ENCODE measurements around the gene FBXO46.

DNA sequence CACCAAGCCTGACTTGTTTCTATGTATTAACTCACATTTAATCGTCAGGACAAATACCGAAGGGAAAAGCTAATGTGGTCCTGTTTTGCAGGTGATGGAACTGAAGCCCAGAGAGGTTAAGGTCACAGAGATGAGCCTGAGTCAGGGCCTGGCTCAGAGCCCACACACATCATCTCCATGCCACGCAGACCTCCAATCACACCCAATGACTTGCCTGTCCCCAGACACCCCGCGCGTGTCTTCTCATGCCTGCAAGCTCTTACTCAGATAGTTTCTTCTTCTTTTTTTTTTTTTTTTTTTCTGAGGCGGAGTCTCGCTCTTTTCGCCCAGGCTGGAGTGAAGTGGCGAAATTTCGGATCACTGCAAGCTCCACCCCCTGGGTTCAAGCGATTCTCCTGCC is 21.9 kb upstream of the FBXO46 start:
- no peak for TF ChIP-seq CTCF (conservative IDR thresholded peaks at IDR 0.05; ENCODE audit: low read length)
- TF ChIP-seq EZH2phosphoT487 (IDR thresholded peaks at IDR 0.05; ENCODE audit: borderline replicate concordance): no peak

Measured in Loucy (cell line).